Liver (tissue), 9 donors: ENCODE data around the gene SMS. TPM values are rescaled to one million over a fixed set of nuclear protein-coding genes. Genes with fewer than 3 reads are reported as not detected.

Experiments
- DNase-seq: peaks from one replicate; pipeline ENCODE4 v3.0.0-alpha.2; 2017; ENCODE audit warnings: low spot score
- H3K27ac ChIP-seq, 2 donors: one replicate each; pipeline ENCODE4 v1.7.0; 2013; ENCODE audit warnings: inconsistent platforms in 2 of 2, low read length in 2 of 2, control low read depth in 1 of 2, low read depth in 1 of 2, mild to moderate bottlenecking in 1 of 2
- H3K27me3 ChIP-seq, 4 donors: one replicate each; pipeline versions ENCODE4 v1.6.1 to v1.7.0; 2013; ENCODE audit warnings: low read length in 3 of 4, inconsistent platforms in 1 of 4, mild to moderate bottlenecking in 1 of 4, moderate library complexity in 1 of 4; ENCODE audit not compliant: control insufficient read depth in 4 of 4, insufficient read depth in 4 of 4
- H3K36me3 ChIP-seq, 4 donors: one replicate each; pipeline versions ENCODE4 v1.6.1 to v1.7.0; 2013; ENCODE audit warnings: low read length in 3 of 4, mild to moderate bottlenecking in 3 of 4, low read depth in 1 of 4, moderate library complexity in 1 of 4; ENCODE audit not compliant: control insufficient read depth in 4 of 4, insufficient read depth in 3 of 4
- H3K4me1 ChIP-seq, 4 donors: one replicate each; pipeline versions ENCODE4 v1.6.1 to v1.7.0; 2013; ENCODE audit warnings: low read length in 3 of 4, mild to moderate bottlenecking in 3 of 4, moderate library complexity in 1 of 4; ENCODE audit not compliant: control insufficient read depth in 4 of 4, insufficient read depth in 4 of 4
- H3K4me3 ChIP-seq, 3 donors: one replicate each; pipeline versions ENCODE4 v1.6.1 to v1.7.0; 2013; ENCODE audit warnings: low read length in 3 of 3, control low read depth in 1 of 3, low read depth in 1 of 3, mild to moderate bottlenecking in 1 of 3
- H3K9ac ChIP-seq, 2 donors: one replicate each; pipeline ENCODE4 v1.7.0; 2013; ENCODE audit warnings: low read length in 2 of 2, mild to moderate bottlenecking in 2 of 2, moderate library complexity in 2 of 2, control low read depth in 1 of 2, low read depth in 1 of 2
- H3K9me3 ChIP-seq, 4 donors: one replicate each; pipeline versions ENCODE4 v1.6.1 to v1.7.0; 2013; ENCODE audit warnings: low read length in 3 of 4; ENCODE audit not compliant: control insufficient read depth in 4 of 4
- EGR1 ChIP-seq, 2 donors: IDR thresholded peaks; 2 replicates each; pipeline ENCODE4 v1.6.1; 2016 to 2018; ENCODE audit warnings: antibody characterized with exemption in 2 of 2, low read depth in 2 of 2
- FOXA1 ChIP-seq: IDR thresholded peaks from 2 replicates; pipeline ENCODE4 v1.6.1; 2016; ENCODE audit warnings: antibody characterized with exemption
- FOXA2 ChIP-seq: IDR thresholded peaks from 2 replicates; pipeline ENCODE4 v1.6.1; 2016; ENCODE audit warnings: antibody characterized with exemption
- GABPA ChIP-seq, 2 donors: IDR thresholded peaks in 1 of 2; conservative IDR thresholded peaks in 1 of 2; 2 replicates each; pipeline ENCODE4 v1.6.1; 2016; ENCODE audit warnings: antibody characterized with exemption in 2 of 2, mild to moderate bottlenecking in 1 of 2, moderate library complexity in 1 of 2
- HNF4A ChIP-seq, 2 donors: conservative IDR thresholded peaks; 2 replicates each; pipeline ENCODE4 v1.6.1; 2016; ENCODE audit warnings: antibody characterized with exemption in 2 of 2, mild to moderate bottlenecking in 2 of 2
- HNF4G ChIP-seq: IDR thresholded peaks from 2 replicates; pipeline ENCODE4 v1.6.1; 2016; ENCODE audit warnings: antibody characterized with exemption
- JUND ChIP-seq, 2 donors: IDR thresholded peaks; 2 replicates each; pipeline ENCODE4 v1.6.1; 2016; ENCODE audit warnings: antibody characterized with exemption in 2 of 2
- NR2F2 ChIP-seq: IDR thresholded peaks from 2 replicates; pipeline ENCODE4 v1.6.1; 2016; ENCODE audit warnings: antibody characterized with exemption
- RAD21 ChIP-seq, 2 donors: IDR thresholded peaks; 2 replicates each; pipeline ENCODE4 v1.6.1; 2016; ENCODE audit warnings: antibody characterized with exemption in 2 of 2, mild to moderate bottlenecking in 2 of 2
- RXRA ChIP-seq, 2 donors: IDR thresholded peaks; 2 replicates each; pipeline ENCODE4 v1.6.1; 2017 to 2018; ENCODE audit warnings: antibody characterized with exemption in 2 of 2, mild to moderate bottlenecking in 1 of 2
- SP1 ChIP-seq: IDR thresholded peaks from 2 replicates; pipeline ENCODE4 v1.6.1; 2018; ENCODE audit warnings: antibody characterized with exemption, mild to moderate bottlenecking
- TAF1 ChIP-seq: conservative IDR thresholded peaks from 2 replicates; pipeline ENCODE4 v1.6.1; 2016; ENCODE audit warnings: antibody characterized with exemption, mild to moderate bottlenecking
- YY1 ChIP-seq: IDR thresholded peaks from 2 replicates; pipeline ENCODE4 v1.6.1; 2016; ENCODE audit warnings: antibody characterized with exemption, mild to moderate bottlenecking
- WGBS: extraction: QIAGEN DNeasy Blood & Tissue Kit; methylation state at CpG from one replicate; pipeline ENCODE4 v1.1.7; 2013; 5-methylcytosine and 5-hydroxymethylcytosine counted together
- polyA plus RNA-seq, 2 donors: library from polyadenylated mRNA; stranded (reverse) in 1 of 2; unstranded in 1 of 2; fragments of 200-250 nt in 1 of 2; fragments of >200 nt in 1 of 2; fragmentation: Nextera tagmentation in 1 of 2; extraction: Ambion mirVana in 1 of 2; gene quantifications; one replicate each; pipeline versions ENCODE4 v1.2.1 to v1.2.3, GENCODE V29; 2013 to 2015
- total RNA-seq, 2 donors: library from RNA; depleted of rRNA; stranded (reverse); fragments of >200 nt; gene quantifications; one replicate each; pipeline ENCODE4 v1.2.3, GENCODE V29; 2014
- TF ChIP-seq, protein P1 (sequence below): IDR thresholded peaks from 2 replicates; pipeline ENCODE4 v1.6.1; 2016; ENCODE audit warnings: antibody characterized with exemption
- TF ChIP-seq, protein P2 (sequence below): IDR thresholded peaks from 2 replicates; pipeline ENCODE4 v1.6.1; 2016; ENCODE audit warnings: antibody characterized with exemption
- TF ChIP-seq, protein P3 (sequence below): fragments of 150-350 bp; IDR thresholded peaks from 2 replicates; pipeline ENCODE4 v1.5.1; 2017; ENCODE audit warnings: improper control_type of control experiment, low read depth, low read length; ENCODE audit not compliant: missing input control
- TF ChIP-seq, protein P4 (sequence below): IDR thresholded peaks from 2 replicates; pipeline ENCODE4 v1.6.1; 2016; ENCODE audit warnings: antibody characterized with exemption
- TF ChIP-seq, protein P5 (sequence below): IDR thresholded peaks from 2 replicates; pipeline ENCODE4 v1.6.1; 2016; ENCODE audit warnings: antibody characterized with exemption, mild to moderate bottlenecking
- donor health status: healthy.
- donor health status: healthy.
- donor health status: healthy.
- donor health status: healthy.
- donor health status: healthy.

Gene SMS
- total and polyA plus RNA-seq, 4 donors = 13.9 to 41.0 (median 17.8) TPM

DNA sequence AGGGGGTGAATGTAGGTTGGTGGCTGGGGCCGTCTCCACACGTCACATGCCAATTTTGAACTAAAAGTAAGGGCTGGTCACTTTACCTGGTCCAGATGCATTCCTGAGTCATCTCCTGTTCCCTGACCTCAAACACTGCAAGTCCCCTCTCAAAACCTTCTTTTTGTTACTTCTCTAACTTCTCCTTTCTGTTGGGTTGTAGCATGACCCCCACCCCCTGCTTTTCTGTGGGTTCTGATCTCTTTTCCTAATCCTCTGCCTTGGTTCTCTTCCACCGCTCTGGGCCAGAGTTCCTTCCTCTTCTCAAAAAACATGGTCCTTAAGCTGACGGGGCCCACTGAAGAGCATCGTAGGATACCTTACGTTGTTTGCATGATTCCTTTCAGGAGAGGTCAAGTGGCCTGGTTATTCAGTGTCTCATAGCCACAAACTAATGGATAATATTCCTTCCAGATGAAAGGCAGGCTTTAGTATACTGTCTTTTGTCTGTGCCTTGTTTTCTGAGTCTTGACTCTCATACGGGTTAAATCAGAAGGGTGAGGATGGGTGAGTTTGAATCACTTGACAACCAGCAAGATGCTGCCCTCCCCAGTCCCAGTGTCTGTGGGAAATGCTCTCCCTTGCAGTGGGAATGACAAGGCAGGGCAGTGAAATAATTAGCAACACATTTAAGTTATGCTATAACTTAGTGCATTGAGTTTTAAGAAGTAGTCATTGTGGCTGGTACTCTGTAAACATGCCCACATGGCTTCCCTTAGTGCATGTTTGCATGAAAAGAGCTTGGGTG, 15.1 kb downstream of the SMS start:
- 73% methylated on average over 7 of the region's 7 CpGs for WGBS
- Histone ChIP-seq H3K27ac (no peak overlapping the region), H3K27me3 (no peaks in the 10 kb centered on the region), H3K9me3 (no peaks in the 10 kb centered on the region), H3K9ac (no peak overlapping the region), H3K4me1 (peaks cover 0 to 3% (median 0%) of the 10 kb centered on the region in 4 donors), H3K4me3 (no peak overlapping the region), H3K36me3 (no peaks in the 10 kb centered on the region)
- DNase-seq = no peak
- TF ChIP-seq, protein P1, sequence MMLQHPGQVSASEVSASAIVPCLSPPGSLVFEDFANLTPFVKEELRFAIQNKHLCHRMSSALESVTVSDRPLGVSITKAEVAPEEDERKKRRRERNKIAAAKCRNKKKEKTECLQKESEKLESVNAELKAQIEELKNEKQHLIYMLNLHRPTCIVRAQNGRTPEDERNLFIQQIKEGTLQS = no peak
- TF ChIP-seq TAF1 (no peak), FOXA2 (no peak), JUND (IDR thresholded peaks at IDR 0.05) (no peak), NR2F2 (no peak), FOXA1 (no peak), SP1 (no peak), YY1 (no peak), HNF4A (conservative IDR thresholded peaks at IDR 0.05) (no peak), RAD21 (IDR thresholded peaks at IDR 0.05) (no peak), RXRA (IDR thresholded peaks at IDR 0.05) (no peak), EGR1 (IDR thresholded peaks at IDR 0.05; ENCODE audit: low read depth in 2 of 2) (no peak), GABPA (IDR thresholded peaks at IDR 0.05 in 1 of 2, conservative IDR thresholded peaks at IDR 0.05 in 1 of 2) (no peak), HNF4G (no peak)
- TF ChIP-seq, protein P2, sequence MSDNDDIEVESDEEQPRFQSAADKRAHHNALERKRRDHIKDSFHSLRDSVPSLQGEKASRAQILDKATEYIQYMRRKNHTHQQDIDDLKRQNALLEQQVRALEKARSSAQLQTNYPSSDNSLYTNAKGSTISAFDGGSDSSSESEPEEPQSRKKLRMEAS = no peak
- TF ChIP-seq, protein P3, sequence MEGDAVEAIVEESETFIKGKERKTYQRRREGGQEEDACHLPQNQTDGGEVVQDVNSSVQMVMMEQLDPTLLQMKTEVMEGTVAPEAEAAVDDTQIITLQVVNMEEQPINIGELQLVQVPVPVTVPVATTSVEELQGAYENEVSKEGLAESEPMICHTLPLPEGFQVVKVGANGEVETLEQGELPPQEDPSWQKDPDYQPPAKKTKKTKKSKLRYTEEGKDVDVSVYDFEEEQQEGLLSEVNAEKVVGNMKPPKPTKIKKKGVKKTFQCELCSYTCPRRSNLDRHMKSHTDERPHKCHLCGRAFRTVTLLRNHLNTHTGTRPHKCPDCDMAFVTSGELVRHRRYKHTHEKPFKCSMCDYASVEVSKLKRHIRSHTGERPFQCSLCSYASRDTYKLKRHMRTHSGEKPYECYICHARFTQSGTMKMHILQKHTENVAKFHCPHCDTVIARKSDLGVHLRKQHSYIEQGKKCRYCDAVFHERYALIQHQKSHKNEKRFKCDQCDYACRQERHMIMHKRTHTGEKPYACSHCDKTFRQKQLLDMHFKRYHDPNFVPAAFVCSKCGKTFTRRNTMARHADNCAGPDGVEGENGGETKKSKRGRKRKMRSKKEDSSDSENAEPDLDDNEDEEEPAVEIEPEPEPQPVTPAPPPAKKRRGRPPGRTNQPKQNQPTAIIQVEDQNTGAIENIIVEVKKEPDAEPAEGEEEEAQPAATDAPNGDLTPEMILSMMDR = no peak
- TF ChIP-seq, protein P4, sequence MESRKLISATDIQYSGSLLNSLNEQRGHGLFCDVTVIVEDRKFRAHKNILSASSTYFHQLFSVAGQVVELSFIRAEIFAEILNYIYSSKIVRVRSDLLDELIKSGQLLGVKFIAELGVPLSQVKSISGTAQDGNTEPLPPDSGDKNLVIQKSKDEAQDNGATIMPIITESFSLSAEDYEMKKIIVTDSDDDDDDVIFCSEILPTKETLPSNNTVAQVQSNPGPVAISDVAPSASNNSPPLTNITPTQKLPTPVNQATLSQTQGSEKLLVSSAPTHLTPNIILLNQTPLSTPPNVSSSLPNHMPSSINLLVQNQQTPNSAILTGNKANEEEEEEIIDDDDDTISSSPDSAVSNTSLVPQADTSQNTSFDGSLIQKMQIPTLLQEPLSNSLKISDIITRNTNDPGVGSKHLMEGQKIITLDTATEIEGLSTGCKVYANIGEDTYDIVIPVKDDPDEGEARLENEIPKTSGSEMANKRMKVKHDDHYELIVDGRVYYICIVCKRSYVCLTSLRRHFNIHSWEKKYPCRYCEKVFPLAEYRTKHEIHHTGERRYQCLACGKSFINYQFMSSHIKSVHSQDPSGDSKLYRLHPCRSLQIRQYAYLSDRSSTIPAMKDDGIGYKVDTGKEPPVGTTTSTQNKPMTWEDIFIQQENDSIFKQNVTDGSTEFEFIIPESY = no peak
- TF ChIP-seq, protein P5, sequence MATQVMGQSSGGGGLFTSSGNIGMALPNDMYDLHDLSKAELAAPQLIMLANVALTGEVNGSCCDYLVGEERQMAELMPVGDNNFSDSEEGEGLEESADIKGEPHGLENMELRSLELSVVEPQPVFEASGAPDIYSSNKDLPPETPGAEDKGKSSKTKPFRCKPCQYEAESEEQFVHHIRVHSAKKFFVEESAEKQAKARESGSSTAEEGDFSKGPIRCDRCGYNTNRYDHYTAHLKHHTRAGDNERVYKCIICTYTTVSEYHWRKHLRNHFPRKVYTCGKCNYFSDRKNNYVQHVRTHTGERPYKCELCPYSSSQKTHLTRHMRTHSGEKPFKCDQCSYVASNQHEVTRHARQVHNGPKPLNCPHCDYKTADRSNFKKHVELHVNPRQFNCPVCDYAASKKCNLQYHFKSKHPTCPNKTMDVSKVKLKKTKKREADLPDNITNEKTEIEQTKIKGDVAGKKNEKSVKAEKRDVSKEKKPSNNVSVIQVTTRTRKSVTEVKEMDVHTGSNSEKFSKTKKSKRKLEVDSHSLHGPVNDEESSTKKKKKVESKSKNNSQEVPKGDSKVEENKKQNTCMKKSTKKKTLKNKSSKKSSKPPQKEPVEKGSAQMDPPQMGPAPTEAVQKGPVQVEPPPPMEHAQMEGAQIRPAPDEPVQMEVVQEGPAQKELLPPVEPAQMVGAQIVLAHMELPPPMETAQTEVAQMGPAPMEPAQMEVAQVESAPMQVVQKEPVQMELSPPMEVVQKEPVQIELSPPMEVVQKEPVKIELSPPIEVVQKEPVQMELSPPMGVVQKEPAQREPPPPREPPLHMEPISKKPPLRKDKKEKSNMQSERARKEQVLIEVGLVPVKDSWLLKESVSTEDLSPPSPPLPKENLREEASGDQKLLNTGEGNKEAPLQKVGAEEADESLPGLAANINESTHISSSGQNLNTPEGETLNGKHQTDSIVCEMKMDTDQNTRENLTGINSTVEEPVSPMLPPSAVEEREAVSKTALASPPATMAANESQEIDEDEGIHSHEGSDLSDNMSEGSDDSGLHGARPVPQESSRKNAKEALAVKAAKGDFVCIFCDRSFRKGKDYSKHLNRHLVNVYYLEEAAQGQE = no peak
